GM18907 (cell line): ENCODE results near the gene RGL3.
A peak's percentile ranks its signal among the peaks of the same experiment; 100 is the strongest.
"Not testable (repeated sequence)": the region's sequence is repeated elsewhere in the genome, so short reads cannot be mapped to it uniquely, and the experiment has no call there.

Experiments used
- ATAC-seq: cut with Tn5 transposase; IDR thresholded peaks from one replicate; pipeline ENCODE4 v1.9.1; 2021; ENCODE audit warnings: mild to moderate bottlenecking, moderate library complexity; ENCODE audit not compliant: unreplicated experiment

Gene RGL3

GRCh38 chr19:11421371-11422098 lies 2.4 kb upstream of the RGL3 start:
- ATAC-seq: peak; percentile 37

GRCh38 chr19:11420429-11421370 lies 1.6 kb upstream of the RGL3 start:
- no peak for ATAC-seq

- no peak for ATAC-seq
These were observed 993 bp downstream of the RGL3 start for GRCh38 chr19:11418094-11418548.

- no peak for ATAC-seq
These were observed 2.6 kb downstream of the RGL3 start for GRCh38 chr19:11416346-11417052.

GRCh38 chr19:11414544-11414943 lies 4.6 kb downstream of the RGL3 start:
- ATAC-seq: no peak

GRCh38 chr19:11410682-11411081 lies 8.4 kb downstream of the RGL3 start:
- no peak for ATAC-seq

GRCh38 chr19:11408591-11408990 lies 10.5 kb downstream of the RGL3 start:
- ATAC-seq: no peak

GRCh38 chr19:11406703-11407236 lies 12.3 kb downstream of the RGL3 start:
- ATAC-seq: not testable (repeated sequence)

- no peak for ATAC-seq
These were observed 13.1 kb downstream of the RGL3 start for GRCh38 chr19:11405846-11406643.

- ATAC-seq: no peak
These were observed 14.4 kb downstream of the RGL3 start for GRCh38 chr19:11404588-11405222.

GRCh38 chr19:11401808-11402543 lies 17.1 kb downstream of the RGL3 start:
- ATAC-seq: no peak

GRCh38 chr19:11400798-11401197 lies 18.3 kb downstream of the RGL3 start:
- no peak for ATAC-seq

GRCh38 chr19:11399667-11400066 lies 19.4 kb downstream of the RGL3 start:
- no peak for ATAC-seq

GRCh38 chr19:11397089-11397610 lies 22.0 kb downstream of the RGL3 start:
- no peak for ATAC-seq

GRCh38 chr19:11390933-11391680 lies 28.0 kb downstream of the RGL3 start:
- no peak for ATAC-seq

GRCh38 chr19:11390359-11390758 lies 28.8 kb downstream of the RGL3 start:
- ATAC-seq: no peak

- ATAC-seq: no peak
These were observed 31.7 kb downstream of the RGL3 start for GRCh38 chr19:11387162-11388034.
